Activated naive CD8-positive, alpha-beta T cell treated with anti-CD3 and anti-CD28 coated beads, Interleukin-2, amount 10 ng/mL, durations not matched to agents 7 days and 5 days (primary cell): ENCODE data around the gene PYGL. TPM values are rescaled to one million over a fixed set of nuclear protein-coding genes. Genes with fewer than 3 reads are reported as not detected.

ENCODE experiments used
- ATAC-seq: fragments of 150-1000 bp; cut with Tn5 transposase; one replicate; pipeline ENCODE4 v1.10.0; 2021; ENCODE audit warnings: low read depth, moderate library complexity
- POLR2A ChIA-PET: fragments of 350-600 bp; sonication (Branson Sonifier 250); formaldehyde crosslinking; loops from one replicate; lab custom pipeline; 2021; ENCODE audit warnings: antibody characterized with exemption; lab: Charles Lee
- DNase-seq: peaks from one replicate; pipeline ENCODE4 v3.0.0; 2021
- H3K27ac Mint-ChIP-seq: one replicate; pipeline ENCODE4 v1.8.0; 2022; ENCODE audit warnings: mild to moderate bottlenecking, mixed read lengths
- H3K27me3 Mint-ChIP-seq: one replicate; pipeline ENCODE4 v1.8.0; 2022; ENCODE audit warnings: mild to moderate bottlenecking, moderate library complexity, mixed read lengths
- H3K36me3 Mint-ChIP-seq: one replicate; pipeline ENCODE4 v1.8.0; 2021; ENCODE audit warnings: mild to moderate bottlenecking, mixed read lengths
- H3K4me1 Mint-ChIP-seq: one replicate; pipeline ENCODE4 v1.8.0; 2021; ENCODE audit warnings: mixed read lengths
- H3K4me3 Mint-ChIP-seq: one replicate; pipeline ENCODE4 v1.8.0; 2022; ENCODE audit warnings: mild to moderate bottlenecking, moderate library complexity, mixed read lengths
- H3K9me3 Mint-ChIP-seq: one replicate; pipeline ENCODE4 v1.8.0; 2021; ENCODE audit warnings: mixed read lengths
- total RNA-seq, 2 experiments: library from RNA; stranded (reverse); gene quantifications; one replicate each; pipeline ENCODE4 v1.2.3, GENCODE V29; 2021

The PYGL gene
- total RNA-seq: under 1 TPM; 0.51 to 0.72 TPM

DNA sequence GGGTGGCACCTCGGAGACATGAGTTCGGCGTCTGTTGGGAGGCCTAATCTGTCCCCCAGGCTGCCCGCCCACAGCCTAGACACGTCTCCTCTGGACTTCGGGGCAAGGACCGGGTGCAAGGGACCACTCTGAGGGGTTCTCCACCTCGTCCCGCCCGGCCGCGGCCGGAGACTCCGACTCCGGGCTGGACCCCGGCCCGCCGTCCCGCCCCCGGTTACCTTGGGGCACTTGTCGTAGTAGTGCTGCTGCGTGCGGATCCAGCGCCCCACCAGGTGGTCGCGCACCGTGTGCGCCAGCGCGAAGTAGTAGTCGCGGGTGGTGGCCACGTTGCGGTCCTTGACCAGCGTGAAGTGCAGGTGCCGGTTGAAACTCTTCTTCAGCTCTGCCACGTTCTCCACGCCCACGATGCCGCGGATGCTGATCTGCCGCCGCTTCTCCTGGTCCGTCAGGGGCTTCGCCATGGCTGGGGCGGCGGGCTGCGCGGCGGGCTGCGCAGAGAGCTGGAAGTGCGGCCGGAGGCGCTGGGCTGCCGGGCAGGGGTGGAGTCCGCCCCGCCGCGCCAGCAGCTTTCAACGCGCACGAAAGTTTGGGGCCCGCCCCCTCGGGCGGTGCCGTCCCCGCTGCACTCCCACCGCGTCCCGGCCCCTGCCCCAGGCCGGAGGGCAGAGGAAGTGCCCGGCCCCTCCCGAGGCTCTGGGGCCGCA lies at the start of gene PYGL:
TSS of gene PYGL (minus strand) at position 541 of the 704 bp plus-strand sequence. CDS start at position 461, 80 bp downstream.
- ATAC-seq (peak; percentile 73), DNase-seq (peak; percentile 52)
- Mint-ChIP-seq H3K36me3 (no peaks in the 10 kb centered on the region), H3K9me3 (no peaks in the 10 kb centered on the region), H3K27me3 (peaks cover 40% of the 10 kb centered on the region), H3K27ac (no peak within 1 kb of the TSS), H3K4me3 (peak within 1 kb of the TSS; percentile 68), H3K4me1 (peaks cover 8% of the 10 kb centered on the region)
- POLR2A ChIA-PET: no interaction called here

DNA sequence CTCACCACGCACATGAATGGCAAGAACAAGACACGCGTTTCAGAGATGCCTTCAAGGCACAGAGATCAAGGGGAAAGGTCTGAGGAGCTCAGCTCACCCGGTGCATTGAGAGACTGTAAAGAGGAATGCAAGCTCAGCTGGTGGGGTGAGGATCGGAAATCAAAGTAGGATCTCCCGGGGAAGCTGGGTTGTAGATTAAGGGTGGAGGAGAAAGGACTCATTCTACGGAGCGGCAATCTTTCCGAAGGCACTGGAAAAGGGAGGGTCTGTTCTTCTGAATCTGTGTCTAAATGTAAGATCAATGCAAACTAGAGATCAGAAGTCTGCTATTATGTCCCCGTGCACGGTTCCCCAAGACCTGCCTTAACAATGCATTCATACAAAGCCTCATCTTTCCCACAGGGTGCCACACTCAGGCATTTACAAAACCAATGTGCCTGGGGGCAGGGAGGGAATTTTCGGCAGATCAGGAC lies 41.6 kb upstream of the PYGL start:
- DNase-seq: no peak
- H3K4me1 Mint-ChIP-seq: peaks cover 1% of the 10 kb centered on the region
- no peaks in the 10 kb centered on the region for H3K36me3 Mint-ChIP-seq
- H3K4me3 Mint-ChIP-seq: no peak overlapping the region
- POLR2A ChIA-PET: no interaction called here
- H3K9me3 Mint-ChIP-seq: no peaks in the 10 kb centered on the region
- H3K27me3 Mint-ChIP-seq: no peaks in the 10 kb centered on the region
- H3K27ac Mint-ChIP-seq: no peak overlapping the region
- no peak for ATAC-seq

DNA sequence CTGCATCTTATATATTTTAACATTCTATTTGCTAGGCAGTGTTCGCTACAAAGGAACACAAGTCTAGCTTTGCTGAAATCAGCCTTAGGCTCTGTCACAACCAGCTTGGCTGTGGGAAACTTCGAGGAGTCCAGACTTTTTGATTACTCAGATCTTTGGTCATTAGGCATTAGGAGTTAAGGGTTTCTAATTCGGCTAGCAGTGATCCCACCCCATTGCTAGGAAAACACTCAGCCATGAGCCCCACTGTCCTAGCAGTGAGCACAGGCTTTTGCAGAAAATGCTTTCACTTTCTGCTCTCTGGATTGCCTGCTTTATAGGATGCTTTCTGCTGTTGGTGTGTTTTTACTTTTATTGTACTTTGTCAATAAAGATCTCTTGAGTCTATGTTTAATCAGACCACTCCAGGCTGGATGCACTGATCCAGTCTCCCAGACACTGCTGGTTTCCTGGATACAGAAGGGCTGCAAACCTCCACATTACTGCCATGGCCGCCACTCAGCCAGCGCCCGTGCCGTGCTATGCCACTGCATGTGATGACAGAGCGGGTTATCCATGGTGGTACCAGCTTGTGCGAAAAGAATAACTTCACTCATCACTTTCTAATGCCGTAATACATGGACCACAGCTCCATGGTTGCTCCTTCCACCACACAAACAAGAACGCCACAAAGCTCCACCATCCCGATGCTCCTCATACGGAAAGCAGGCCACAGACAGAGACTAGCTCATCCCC lies 41.0 kb upstream of the PYGL start:
- no peaks in the 10 kb centered on the region for H3K27me3 Mint-ChIP-seq
- DNase-seq (no peak), ATAC-seq (no peak)
- POLR2A ChIA-PET: no interaction called here
- H3K9me3 Mint-ChIP-seq: no peaks in the 10 kb centered on the region
- no peaks in the 10 kb centered on the region for H3K36me3 Mint-ChIP-seq
- H3K4me1 Mint-ChIP-seq: peaks cover 1% of the 10 kb centered on the region
- H3K27ac Mint-ChIP-seq: no peak overlapping the region
- H3K4me3 Mint-ChIP-seq: no peak overlapping the region

DNA sequence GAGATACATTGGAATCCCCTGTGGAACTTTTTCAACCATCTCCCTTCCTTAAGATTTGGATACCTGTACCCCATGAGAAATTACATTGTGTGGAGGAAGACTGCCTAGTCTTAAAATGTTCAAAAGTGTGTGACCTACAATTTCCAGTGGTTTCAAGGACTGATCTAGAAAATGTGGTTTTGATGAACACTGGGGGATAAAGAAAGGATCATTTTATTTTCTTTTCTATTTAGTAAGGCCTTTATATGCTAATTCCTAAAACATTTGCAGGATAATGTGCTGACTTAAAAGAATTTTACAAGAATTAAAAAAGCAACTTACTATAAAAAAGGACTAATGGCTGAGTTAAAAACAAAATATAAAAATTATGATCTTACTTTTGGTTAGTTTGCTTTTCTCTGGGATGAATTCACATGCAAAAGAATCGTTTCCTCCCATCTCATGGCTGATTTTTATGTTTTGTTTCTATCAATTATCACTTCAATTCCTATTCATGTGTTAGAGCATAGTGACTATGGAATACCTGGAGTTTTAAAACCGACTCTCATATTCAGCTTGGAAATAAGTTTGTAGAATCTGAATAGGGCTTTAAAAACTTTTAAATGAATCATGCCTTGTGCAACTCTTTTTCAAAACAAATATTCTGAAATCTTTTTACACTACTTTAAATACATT lies 39.9 kb upstream of the PYGL start:
- H3K4me1 Mint-ChIP-seq: peaks cover 1% of the 10 kb centered on the region
- no peak overlapping the region for H3K27ac Mint-ChIP-seq
- POLR2A ChIA-PET: no interaction called here
- no peak overlapping the region for H3K4me3 Mint-ChIP-seq
- H3K36me3 Mint-ChIP-seq: no peaks in the 10 kb centered on the region
- no peaks in the 10 kb centered on the region for H3K27me3 Mint-ChIP-seq
- ATAC-seq: no peak
- H3K9me3 Mint-ChIP-seq: no peaks in the 10 kb centered on the region
- DNase-seq: no peak

DNA sequence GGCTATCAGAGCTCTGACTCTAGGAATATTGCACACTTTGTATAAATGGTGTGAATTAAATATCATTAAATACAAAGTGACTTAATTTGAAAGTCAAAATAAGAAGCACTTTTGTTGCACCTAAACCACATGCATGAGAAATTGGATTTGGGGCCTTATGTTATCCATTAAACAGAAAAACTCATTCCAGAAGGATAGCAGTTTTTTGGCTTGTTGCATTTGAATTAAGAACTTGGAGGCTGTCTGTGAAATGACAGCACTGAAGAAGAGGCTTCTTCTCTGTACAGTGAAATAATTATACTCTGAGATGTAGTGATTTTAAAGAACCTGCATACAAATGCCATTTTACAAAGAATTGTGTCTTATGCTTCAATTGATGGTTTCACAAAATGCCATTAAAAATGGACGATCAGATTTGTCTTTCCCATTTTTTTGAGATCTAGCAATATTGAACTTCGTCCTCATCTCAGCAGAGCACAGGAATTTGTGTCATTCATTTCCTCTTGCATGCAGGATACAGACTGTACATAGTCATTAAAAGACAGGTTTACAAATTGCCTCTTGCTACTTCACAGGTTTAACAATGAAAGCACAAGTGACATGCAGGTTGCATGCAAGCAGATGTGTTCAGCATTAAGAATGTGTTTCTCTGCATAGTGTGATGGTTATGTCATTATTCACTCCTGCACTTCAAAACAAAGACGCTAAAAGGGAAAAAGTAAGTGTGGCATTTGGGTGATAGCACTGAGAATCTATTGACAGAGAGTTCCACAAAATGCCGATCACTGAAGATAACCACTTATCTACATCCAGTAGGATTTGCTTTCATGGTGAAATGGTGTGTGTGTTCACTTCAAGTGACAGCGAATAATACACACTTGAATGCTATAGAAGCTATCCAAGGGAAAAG lies 35.9 kb upstream of the PYGL start:
- Mint-ChIP-seq H3K36me3 (no peaks in the 10 kb centered on the region), H3K27me3 (no peaks in the 10 kb centered on the region), H3K9me3 (no peaks in the 10 kb centered on the region), H3K4me1 (no peaks in the 10 kb centered on the region), H3K27ac (no peak overlapping the region), H3K4me3 (no peak overlapping the region)
- ATAC-seq: no peak
- POLR2A ChIA-PET: no interaction called here
- DNase-seq: no peak

DNA sequence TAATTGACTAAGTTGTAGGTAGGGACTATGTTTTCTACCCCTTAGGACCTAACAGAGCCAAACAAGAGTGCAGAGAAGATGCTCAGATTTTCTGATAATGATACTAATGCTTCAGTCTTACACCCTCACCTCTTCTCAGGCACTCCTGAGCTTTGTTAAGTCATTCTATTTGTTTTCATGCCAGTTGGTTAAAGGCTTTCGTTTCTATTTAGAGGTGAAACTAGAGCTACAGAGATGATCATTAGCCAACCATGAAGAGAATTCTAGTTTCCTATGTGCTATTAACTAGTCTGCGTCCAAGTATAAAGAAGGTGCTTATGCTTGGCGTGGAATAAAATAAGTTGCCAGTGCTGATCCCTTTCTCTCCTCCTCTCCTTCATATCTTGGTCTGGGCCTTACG lies 34.6 kb upstream of the PYGL start:
- H3K4me3 Mint-ChIP-seq: no peak overlapping the region
- POLR2A ChIA-PET: no interaction called here
- no peak overlapping the region for H3K27ac Mint-ChIP-seq
- DNase-seq (no peak), ATAC-seq (no peak)
- H3K36me3 Mint-ChIP-seq: no peaks in the 10 kb centered on the region
- no peaks in the 10 kb centered on the region for H3K27me3 Mint-ChIP-seq
- H3K4me1 Mint-ChIP-seq: no peaks in the 10 kb centered on the region
- H3K9me3 Mint-ChIP-seq: no peaks in the 10 kb centered on the region

DNA sequence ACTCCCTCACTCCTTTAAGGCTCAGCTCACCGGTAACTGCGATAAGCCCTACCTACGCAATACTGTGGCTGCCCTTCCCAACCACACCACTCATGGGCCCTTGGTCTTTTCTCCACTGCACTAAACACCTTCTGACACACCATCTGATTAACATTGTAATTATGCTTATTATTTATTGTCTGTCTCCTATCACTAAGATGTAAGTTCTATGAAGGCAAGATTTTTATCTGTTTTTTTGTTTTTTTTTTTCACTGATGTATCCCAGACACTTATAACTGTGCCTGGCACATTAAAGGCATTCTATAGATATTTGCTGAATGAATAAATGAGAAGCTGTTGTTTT lies 34.2 kb upstream of the PYGL start:
- POLR2A ChIA-PET: no interaction called here
- H3K4me3 Mint-ChIP-seq: no peak overlapping the region
- no peaks in the 10 kb centered on the region for H3K9me3 Mint-ChIP-seq

DNA sequence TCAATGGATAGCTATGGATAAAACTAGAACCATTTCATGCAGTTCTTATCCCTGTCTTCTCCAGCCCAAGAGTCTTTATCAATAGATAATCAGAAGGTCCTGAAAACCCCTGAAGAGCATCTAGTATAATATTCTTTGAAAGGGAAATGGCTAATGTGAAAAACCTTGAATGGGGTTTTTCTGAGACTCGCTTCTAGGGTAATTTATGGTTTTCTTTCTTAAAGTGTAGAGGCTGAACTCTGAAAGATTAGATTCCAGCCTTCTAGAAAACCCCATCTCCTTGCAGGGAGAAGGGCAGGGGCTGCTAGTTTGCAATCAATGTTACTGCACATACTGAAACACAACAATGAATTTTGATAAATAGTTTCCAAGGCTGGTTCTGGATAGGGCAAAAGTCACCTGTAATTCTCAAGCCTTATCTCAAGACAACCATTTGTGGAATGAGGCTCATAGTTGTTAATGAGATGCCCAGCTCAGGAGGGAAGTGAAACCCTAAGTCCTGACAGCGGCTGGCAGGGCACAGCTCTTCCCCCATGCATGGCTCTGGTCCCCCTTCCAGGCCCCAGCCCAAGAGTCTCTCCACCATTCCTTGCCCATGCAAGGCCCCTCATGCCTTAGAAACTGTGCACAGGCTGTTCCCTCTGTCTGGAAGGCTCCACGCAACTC lies 33.7 kb upstream of the PYGL start:
- DNase-seq (no peak), ATAC-seq (no peak)
- POLR2A ChIA-PET: no interaction called here
- Mint-ChIP-seq H3K27ac (no peak overlapping the region), H3K9me3 (no peaks in the 10 kb centered on the region), H3K4me3 (no peak overlapping the region), H3K27me3 (no peaks in the 10 kb centered on the region), H3K36me3 (no peaks in the 10 kb centered on the region), H3K4me1 (no peaks in the 10 kb centered on the region)

More for the DNA sequence above, 34.2 kb upstream of the PYGL start:
- no peaks in the 10 kb centered on the region for H3K27me3 Mint-ChIP-seq
- no peaks in the 10 kb centered on the region for H3K36me3 Mint-ChIP-seq
- H3K27ac Mint-ChIP-seq: no peak overlapping the region
- no peak for DNase-seq
- no peak for ATAC-seq
- no peaks in the 10 kb centered on the region for H3K4me1 Mint-ChIP-seq

DNA sequence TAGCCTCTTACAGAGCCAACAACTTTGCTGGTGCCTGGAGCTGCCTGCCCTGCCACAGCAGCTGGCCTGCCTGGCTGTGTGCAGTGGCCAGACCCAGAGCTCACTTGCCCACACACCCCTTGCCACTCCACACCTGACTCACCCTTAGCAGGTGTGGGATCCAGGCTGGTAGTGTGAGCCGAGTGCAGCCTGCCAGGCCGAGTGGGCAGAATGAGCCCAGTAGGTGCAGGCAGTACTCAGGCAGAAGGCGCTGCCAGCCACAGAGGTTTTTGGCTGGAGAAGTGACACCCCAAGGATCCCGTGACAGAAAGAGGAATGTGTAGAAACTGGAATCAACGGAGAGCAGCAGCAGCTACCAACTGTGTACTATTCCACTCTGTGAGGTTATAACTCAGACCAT lies 29.8 kb upstream of the PYGL start:
- Mint-ChIP-seq H3K27me3 (no peaks in the 10 kb centered on the region), H3K36me3 (no peaks in the 10 kb centered on the region), H3K4me1 (no peaks in the 10 kb centered on the region), H3K4me3 (no peak overlapping the region), H3K27ac (no peak overlapping the region), H3K9me3 (no peaks in the 10 kb centered on the region)
- ATAC-seq (no peak), DNase-seq (no peak)
- POLR2A ChIA-PET: interaction anchor here (0.5 kb wide), 1 partner anchor 53 kb away, joined by 4 read pairs; no protein-coding TSS in a partner anchor

DNA sequence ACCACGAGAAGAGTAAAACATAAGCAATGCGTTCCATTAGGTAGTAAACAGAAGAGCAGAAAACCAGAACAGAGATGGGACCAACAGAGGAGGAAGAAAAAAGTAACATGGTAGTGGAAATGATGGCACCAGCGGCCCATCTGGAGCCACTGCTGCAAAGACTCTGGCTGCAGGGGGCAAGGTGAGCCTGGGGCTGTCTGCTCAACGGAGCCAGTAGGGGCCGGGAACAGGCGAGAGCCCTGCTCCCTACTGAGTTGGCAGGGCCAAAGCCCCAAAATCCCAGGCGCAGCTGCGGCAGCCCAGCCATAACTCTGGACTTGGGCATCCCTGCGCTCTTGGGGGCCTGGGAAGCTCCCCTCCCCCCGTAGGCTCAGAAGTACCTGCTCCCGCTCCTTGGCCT lies 28.5 kb upstream of the PYGL start:
- H3K4me1 Mint-ChIP-seq: no peaks in the 10 kb centered on the region
- no peak overlapping the region for H3K27ac Mint-ChIP-seq
- H3K9me3 Mint-ChIP-seq: no peaks in the 10 kb centered on the region
- ATAC-seq (no peak), DNase-seq (no peak)
- no peaks in the 10 kb centered on the region for H3K36me3 Mint-ChIP-seq
- peaks cover 5% of the 10 kb centered on the region for H3K27me3 Mint-ChIP-seq
- H3K4me3 Mint-ChIP-seq: no peak overlapping the region
- POLR2A ChIA-PET: no interaction called here

DNA sequence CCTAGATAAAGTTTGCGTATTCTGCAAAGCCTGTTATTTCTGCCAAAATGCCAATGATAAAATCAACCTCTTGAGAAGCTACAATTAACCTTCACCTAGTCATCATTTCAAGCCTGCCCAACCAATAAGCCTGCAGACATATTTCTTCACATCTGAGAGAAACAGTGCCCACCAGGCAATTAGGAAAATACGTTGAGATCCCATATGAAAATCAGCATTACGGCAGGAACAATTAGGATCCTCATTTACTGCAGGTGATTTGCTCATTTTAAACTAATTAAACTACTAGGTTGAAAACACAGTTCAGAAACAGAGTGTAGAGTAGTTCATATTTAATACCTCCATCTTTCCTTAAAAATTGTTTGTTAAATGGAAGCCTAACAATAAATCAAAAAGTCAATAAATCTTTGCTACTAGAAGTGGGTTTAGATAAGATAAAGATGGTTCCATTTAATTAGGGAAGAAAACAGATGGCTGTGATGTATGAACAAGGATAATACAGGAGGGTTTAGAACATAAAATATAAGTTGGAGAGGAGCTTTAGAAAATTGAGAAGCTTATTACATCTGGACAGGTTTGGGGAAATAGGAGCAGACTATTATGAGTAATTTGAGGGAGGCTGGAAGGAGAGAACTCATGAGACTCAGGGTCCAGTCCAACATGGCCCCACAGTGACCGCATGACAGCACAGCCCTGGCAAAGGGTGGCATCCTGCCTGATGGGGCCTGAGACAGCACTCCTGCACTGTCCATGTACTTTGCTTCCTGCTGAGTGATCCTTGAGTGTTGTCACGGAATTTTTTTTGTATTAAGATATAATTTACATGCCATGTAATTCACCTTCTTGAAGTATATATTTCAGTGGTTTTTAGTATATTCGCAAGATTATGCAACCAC lies 26.9 kb upstream of the PYGL start:
- H3K27me3 Mint-ChIP-seq: peaks cover 5% of the 10 kb centered on the region
- ATAC-seq: no peak
- POLR2A ChIA-PET: no interaction called here
- no peaks in the 10 kb centered on the region for H3K36me3 Mint-ChIP-seq
- no peak for DNase-seq
- H3K27ac Mint-ChIP-seq: no peak overlapping the region
- no peaks in the 10 kb centered on the region for H3K4me1 Mint-ChIP-seq
- no peak overlapping the region for H3K4me3 Mint-ChIP-seq
- H3K9me3 Mint-ChIP-seq: no peaks in the 10 kb centered on the region

DNA sequence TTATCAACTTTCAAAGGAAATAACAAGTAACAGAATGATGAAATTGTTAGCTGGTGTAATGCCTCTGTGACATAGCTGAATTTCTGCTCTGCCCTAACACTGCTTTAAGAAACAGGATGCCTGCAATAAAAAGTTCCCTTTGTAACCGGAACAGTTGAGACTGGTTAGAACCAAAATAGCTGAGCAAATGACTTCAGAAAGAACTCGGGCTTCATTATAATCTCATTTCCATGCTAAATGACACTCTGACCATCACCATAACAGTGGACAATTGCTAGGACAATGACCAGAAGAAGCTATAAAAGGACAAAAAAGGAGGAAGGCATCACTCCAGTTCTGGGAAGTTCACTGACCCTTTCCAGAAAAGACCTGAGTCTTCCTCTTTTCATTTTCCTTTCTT lies 23.5 kb upstream of the PYGL start:
- no peak for DNase-seq
- no peak overlapping the region for H3K27ac Mint-ChIP-seq
- no peaks in the 10 kb centered on the region for H3K4me1 Mint-ChIP-seq
- peaks cover 5% of the 10 kb centered on the region for H3K27me3 Mint-ChIP-seq
- H3K4me3 Mint-ChIP-seq: no peak overlapping the region
- H3K9me3 Mint-ChIP-seq: no peaks in the 10 kb centered on the region
- H3K36me3 Mint-ChIP-seq: no peaks in the 10 kb centered on the region
- ATAC-seq: no peak
- POLR2A ChIA-PET: no interaction called here
